ENCODE measurements around the gene HNF1B.

DNA sequence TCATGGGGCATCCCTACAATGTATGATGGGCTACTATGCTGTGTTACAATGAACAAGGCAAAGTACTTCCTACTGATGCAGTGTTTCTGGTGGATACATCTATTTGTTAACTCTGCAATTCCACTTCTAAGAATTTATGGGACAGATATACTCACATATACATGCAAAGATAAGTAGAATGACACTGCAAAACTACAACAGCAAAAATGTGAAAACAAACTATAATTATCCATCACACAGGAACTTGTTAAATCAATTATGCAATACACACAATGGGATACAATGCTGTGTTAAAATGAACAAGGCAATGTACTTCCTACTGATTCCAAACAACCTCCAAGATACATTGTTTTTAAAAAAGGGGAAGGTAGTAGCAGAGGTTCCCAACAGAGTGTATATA lies 104.8 kb downstream of the HNF1B start:
- TF ChIP-seq, protein P1, sequence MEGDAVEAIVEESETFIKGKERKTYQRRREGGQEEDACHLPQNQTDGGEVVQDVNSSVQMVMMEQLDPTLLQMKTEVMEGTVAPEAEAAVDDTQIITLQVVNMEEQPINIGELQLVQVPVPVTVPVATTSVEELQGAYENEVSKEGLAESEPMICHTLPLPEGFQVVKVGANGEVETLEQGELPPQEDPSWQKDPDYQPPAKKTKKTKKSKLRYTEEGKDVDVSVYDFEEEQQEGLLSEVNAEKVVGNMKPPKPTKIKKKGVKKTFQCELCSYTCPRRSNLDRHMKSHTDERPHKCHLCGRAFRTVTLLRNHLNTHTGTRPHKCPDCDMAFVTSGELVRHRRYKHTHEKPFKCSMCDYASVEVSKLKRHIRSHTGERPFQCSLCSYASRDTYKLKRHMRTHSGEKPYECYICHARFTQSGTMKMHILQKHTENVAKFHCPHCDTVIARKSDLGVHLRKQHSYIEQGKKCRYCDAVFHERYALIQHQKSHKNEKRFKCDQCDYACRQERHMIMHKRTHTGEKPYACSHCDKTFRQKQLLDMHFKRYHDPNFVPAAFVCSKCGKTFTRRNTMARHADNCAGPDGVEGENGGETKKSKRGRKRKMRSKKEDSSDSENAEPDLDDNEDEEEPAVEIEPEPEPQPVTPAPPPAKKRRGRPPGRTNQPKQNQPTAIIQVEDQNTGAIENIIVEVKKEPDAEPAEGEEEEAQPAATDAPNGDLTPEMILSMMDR (IDR thresholded peaks at IDR 0.05): no peak
- no peak for TF ChIP-seq POLR2A (IDR thresholded peaks at IDR 0.05)

Data from right lobe of liver (tissue), 4 donors.